Right lobe of liver (tissue), 4 donors: ENCODE results near the gene DPP6.

ENCODE experiments used
- CTCF ChIP-seq, 4 donors: fragments of 200-600 bp in 3 of 4; fragments of 450-650 bp in 1 of 4; IDR thresholded peaks; one replicate each; pipeline versions ENCODE4 v1.5.1 to v1.8.0; 2016 to 2022; ENCODE audit warnings: antibody characterized with exemption in 4 of 4, mild to moderate bottlenecking in 2 of 4
- POLR2A ChIP-seq: fragments of 450-650 bp; IDR thresholded peaks from one replicate; pipeline ENCODE4 v1.6.1; 2017; ENCODE audit warnings: antibody characterized with exemption, mild to moderate bottlenecking
- donor health status: DM: no; HTN: no; CAD: no.
- donor health status: DM: no; HTN: no; CAD: no.
- donor health status: DM: no; HTN: yes; CAD: no.

GRCh38 chr7:154640266-154640865 is 588.2 kb downstream of the DPP6 start:
- TF ChIP-seq CTCF (IDR thresholded peaks at IDR 0.05) (no peak), POLR2A (no peak)
